ENCODE data around the gene HADH.

- TF ChIP-seq, protein P1, sequence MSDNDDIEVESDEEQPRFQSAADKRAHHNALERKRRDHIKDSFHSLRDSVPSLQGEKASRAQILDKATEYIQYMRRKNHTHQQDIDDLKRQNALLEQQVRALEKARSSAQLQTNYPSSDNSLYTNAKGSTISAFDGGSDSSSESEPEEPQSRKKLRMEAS (IDR thresholded peaks at IDR 0.05) = no peak
- no peak for TF ChIP-seq CTCF (IDR thresholded peaks at IDR 0.05; ENCODE audit: low read depth, low read length, missing input control)
- no peak for TF ChIP-seq REST (IDR thresholded peaks at IDR 0.05)
- TF ChIP-seq, protein P2, sequence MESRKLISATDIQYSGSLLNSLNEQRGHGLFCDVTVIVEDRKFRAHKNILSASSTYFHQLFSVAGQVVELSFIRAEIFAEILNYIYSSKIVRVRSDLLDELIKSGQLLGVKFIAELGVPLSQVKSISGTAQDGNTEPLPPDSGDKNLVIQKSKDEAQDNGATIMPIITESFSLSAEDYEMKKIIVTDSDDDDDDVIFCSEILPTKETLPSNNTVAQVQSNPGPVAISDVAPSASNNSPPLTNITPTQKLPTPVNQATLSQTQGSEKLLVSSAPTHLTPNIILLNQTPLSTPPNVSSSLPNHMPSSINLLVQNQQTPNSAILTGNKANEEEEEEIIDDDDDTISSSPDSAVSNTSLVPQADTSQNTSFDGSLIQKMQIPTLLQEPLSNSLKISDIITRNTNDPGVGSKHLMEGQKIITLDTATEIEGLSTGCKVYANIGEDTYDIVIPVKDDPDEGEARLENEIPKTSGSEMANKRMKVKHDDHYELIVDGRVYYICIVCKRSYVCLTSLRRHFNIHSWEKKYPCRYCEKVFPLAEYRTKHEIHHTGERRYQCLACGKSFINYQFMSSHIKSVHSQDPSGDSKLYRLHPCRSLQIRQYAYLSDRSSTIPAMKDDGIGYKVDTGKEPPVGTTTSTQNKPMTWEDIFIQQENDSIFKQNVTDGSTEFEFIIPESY (IDR thresholded peaks at IDR 0.05) = no peak
- no peak for TF ChIP-seq FOXA2 (IDR thresholded peaks at IDR 0.05)
- no peak for TF ChIP-seq YY1 (IDR thresholded peaks at IDR 0.05)
- no peak for TF ChIP-seq FOXA1 (IDR thresholded peaks at IDR 0.05)
- no peak for TF ChIP-seq SP1 (IDR thresholded peaks at IDR 0.05)
- TF ChIP-seq, protein P3, sequence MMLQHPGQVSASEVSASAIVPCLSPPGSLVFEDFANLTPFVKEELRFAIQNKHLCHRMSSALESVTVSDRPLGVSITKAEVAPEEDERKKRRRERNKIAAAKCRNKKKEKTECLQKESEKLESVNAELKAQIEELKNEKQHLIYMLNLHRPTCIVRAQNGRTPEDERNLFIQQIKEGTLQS (IDR thresholded peaks at IDR 0.05) = no peak
- TF ChIP-seq GABPA (IDR thresholded peaks at IDR 0.05 in 1 of 2, conservative IDR thresholded peaks at IDR 0.05 in 1 of 2) = no peak
- TF ChIP-seq TAF1 (conservative IDR thresholded peaks at IDR 0.05) = no peak
- TF ChIP-seq JUND (IDR thresholded peaks at IDR 0.05) = no peak
- no peak for TF ChIP-seq RXRA (IDR thresholded peaks at IDR 0.05)
- TF ChIP-seq HNF4G (IDR thresholded peaks at IDR 0.05) = no peak
These were observed 63.0 kb downstream of the HADH start for GRCh38 chr4:108052558-108053120.

Data from liver (tissue), 3 donors.